ENCODE results near the gene C1orf185.
"Not testable (repeated sequence)": the region's sequence is repeated elsewhere in the genome, so short reads cannot be mapped to it uniquely, and the experiment has no call there.

C1orf185 gene

DNA sequence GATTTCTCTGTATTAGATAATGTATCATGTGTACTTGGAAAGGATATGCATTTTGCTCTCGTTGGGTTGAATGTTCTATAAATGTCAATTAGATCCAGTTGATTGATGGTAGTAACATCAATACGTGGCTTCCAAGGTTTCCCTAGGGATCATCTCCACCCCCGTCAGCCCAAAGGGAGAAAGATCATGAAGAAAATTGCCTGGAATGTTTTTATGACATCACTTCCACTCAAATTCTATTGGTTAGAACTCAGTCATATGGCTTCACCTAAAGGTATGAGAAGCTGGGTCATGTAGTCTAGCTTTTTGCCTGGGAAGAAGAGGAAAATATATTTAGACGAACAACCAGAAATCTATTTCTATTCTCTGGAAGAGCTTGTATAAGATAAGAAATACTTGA is at the start of gene C1orf185:
TSS of gene C1orf185 (plus strand) at position 253 of the 400 bp plus-strand sequence. CDS start at position 259, 6 bp downstream.
- no peak for DNase-seq

DNA sequence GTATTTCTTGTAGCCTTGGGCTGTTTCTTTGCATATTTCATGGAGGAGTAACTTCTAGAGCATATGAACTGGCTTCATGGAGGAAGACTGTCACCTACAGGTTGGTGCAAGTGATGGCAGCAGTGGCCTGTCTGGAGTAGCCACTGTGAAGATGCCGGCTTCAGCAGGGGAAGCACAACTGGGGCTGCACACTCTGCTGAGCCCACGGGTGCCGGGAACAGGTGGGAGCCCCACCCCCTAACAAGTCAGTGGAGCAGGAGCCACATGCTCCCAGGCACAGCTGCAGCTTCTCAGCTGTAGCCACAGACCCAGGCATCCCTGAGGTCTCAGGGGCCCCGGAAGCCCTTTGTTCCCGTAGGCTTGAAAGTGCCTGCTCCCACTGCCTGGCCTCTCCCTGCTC is 43.2 kb upstream of the C1orf185 start:
- DNase-seq: no peak

DNA sequence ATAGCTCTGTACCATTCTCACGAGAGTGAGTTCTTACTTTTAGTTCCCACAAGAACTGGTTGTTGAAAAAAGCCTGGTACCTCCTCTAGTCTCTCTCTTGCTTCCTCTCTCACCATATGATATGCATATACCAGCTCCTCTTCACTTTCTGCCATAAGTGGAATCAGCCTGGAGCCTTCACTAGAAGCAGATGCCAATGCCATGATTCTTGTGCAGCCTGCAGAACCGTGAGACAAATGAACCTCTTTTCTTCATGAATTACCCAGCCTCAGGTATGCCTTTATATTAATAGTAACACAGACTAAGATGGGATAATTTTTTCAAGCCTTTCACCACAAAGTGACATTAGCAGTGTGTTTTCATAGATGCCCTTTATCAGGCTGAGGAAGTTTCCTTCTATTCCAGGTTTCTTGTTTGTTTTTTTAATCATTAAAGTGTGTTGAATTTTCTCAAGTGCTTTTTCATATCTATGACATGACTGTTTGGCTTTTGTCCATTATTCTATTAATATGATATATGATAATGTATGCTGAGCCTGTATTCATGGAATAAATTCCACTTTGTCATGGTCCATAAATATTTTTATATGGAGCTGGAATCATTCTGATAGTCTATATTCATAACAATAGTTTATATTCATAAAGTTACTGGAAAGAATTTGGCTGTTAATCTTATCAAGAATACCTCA is 40.7 kb upstream of the C1orf185 start:
- no peak for DNase-seq

DNA sequence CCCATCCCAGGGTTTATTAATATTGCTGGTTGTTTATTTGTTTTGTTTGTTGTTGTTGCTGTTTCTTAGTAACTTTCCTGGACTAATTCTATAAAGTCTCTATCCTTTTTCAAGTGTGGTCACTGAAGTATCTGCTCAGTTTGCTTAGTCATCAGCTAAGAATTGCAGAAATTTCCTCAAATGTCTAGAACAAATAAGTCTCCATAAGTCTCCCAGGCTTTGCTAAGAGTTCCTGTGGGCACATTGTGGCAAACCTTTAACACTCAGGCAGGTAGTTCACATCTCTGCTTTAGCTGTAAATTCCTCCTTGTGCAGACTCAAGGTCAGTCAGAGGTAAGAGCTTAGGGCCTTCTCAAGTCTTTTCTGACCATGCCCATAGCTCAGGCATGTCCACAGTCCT is 38.9 kb upstream of the C1orf185 start:
- no peak for DNase-seq

DNA sequence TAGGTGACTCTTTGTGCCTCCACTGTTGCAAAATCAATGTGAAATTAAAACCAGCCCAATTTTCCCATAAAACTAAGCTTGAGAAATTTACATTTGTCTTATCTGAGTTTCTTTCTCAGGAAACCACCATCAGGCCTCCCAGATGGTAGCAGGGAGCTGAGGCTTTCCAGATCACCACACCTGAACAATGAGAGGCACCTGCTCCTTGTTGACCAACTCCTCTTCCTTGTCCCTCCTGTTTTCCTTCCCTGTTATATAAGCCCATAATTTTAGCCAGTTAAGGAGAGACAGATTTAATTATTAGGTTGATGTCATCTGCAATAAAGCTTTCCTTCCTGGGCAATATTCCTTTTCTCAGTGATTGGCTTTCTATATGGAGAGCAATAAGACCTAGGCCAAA is 32.0 kb upstream of the C1orf185 start:
- no peak for DNase-seq

DNA sequence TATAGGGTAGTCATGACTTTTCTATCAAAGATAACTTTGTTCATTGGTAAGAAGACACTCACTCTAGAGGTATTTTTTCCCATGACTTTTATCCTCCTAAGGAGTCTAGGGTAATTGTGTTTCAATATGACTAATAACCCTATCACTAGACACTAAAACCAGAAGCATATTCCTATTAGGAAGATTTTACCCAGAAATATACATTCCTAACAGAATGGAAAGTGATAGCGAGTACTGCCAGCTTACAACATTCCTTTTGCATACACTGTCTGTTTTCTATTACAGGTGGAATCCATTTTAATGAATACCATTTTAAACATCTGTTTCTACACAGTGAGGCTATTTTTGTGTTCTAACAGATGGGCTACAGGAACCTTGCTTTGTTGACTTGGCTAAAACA is 31.4 kb upstream of the C1orf185 start:
- DNase-seq: no peak

DNA sequence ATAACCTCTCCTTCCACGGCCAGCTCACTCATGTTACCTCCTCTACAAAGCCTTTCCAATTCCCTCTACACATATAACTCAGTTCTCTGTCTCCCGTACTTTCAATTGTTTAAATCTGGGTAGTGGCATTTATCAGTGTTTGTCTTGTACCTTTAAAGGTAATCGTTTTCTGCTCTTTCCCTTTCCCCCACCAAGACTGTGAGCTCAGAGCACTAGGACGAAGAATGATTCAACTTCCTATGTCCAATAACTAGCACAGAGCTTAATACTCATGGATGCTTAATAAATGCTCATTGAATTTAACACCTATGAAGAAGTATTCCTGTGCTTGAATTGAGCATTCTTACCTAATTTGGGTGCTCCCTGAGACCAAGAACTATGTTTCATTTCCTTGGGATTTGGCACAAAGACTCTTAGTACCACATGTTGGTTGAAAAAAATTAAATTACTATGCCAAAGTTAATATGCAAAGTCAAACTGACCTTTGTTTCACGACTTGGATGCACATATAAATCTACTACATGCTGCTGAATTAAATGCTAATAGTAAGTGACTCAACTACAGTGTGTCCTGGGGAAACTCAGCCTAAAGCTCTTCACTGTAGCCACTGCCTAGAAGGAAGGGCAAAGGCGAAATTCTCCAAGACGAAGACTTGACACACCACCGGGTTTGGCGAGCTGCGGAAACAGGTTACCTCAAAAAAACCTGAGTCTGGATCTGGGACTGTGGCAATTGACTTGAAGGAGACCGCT is 30.6 kb upstream of the C1orf185 start:
- no peak for DNase-seq

DNA sequence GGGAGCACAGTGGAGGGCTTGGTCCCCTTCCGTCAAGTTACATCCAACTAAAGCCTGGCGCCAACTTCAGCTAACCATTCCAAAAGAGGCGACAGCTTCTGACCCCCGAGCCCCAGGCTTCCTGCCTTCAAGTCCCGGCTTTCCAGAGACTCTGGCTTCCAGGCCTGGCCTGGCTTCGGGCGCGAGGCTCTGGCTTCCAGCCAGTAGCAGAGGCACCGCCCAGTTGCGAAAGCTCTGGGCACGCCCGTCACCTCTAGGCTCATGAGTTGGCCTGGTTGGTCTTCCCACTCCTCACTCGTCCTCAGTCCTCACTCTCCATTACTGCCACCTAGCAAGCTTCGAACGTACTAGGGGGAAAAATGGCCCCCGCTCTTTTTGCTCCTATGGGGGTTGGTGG is 30.0 kb upstream of the C1orf185 start:
- DNase-seq: no peak

DNA sequence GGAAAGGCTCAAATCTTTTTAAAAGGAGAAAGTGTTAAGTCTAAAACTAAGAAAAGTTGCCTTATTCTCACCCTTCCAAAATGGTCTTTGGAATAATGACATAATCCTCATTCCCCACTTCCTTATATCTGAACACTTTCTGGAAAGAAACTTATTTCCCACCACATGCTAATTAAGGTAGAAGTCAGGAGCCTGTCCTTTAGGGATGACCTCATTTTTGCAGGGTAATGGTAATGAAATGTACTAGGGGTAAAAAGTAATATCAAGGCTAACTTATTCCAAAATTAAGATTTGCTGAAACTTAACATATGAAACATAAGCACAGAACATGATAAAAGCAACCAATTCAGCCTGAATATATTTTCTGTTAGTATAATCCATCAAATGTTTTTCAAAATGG is 29.4 kb upstream of the C1orf185 start:
- DNase-seq: no peak

DNA sequence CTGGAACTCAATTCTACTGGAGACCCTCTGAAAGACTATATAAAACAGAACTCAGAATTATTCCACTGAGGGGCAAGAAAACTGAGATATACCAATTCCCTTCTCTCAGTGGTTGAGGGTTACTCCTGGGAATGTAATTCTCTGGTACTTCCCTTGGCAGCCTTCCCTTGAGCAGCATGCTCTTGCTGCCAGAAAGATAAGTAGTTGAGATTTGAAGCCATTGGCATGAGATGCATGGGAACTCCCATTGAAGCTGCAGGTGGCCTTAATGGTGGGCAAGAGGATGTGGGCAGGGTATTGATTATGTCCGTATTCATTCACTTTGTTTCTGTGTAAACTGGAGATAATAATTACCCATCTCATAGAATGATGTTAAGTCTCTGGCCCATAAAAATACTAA is 28.6 kb upstream of the C1orf185 start:
- no peak for DNase-seq

DNA sequence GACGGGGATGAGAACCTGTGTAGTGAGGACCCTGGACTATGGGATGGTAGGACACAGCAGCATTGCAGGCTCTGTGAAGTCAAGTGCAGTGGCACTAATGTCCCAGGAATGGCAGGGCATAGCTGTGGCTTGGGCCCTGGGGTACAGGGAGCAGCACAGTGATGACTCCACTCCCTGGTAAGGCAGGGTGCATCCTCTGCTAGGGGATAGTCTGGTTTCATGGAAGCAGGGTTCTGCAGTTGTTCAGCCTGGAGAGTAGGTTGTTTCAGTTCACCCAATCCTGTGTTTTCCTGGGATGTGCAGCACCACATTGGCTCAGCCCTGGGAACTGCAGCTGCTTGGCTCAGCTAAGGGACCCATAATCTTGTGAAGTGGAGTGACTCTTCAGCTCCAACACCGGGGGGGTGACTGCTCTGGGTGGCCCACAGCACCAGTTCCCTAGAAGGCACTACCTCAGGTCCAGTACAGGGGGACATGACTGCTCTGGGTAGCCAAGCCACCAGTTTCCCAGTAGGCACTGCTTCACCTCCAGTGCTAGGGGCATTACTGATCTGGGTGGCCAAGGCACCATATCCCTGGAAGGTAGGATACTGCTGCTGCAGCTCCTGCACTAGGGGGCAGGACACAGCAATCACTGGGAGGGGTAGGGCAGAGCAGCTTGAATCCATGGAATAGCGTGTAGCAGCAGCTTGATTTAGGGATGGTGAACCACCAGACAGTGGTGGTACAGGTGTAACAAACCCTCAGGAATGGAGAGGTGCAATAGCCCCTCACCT is 15.3 kb upstream of the C1orf185 start:
- no peak for DNase-seq

DNA sequence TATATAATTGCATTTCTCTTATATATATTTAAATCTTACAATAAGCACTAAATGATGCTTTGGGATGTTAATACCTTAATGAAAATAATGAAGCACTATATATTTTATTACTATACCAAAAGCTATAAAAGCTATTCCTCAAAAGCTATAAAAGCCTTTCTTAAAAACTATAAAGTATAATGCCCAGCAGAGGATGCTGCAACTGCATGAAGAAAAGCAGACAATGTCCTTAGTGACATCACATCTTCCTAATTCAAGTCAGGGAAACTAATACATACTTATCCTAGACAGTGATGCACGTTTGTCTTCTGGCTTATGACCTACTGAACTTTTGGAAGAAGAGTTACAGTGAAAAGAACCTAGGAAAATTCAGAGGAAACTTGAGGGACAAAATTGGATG is 13.6 kb upstream of the C1orf185 start:
- no peak for DNase-seq

DNA sequence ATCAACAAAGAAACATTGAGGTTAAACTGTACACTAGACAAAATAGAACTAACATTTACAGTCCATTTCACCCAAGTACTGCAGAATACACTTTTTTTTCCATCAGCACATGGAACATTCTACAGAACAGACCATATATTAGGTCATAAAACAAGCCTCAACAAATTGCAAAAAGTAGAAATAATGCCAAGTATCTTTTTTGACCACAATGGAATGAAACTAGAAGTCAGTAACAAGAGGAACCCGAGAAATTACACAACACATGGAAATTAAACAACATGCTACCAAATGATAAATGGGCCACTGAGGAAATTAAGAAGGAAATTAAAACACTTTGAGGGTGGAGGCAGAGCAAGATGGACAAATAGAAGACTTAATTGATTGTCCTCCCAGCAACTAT is 8.4 kb upstream of the C1orf185 start:
- no peak for DNase-seq

DNA sequence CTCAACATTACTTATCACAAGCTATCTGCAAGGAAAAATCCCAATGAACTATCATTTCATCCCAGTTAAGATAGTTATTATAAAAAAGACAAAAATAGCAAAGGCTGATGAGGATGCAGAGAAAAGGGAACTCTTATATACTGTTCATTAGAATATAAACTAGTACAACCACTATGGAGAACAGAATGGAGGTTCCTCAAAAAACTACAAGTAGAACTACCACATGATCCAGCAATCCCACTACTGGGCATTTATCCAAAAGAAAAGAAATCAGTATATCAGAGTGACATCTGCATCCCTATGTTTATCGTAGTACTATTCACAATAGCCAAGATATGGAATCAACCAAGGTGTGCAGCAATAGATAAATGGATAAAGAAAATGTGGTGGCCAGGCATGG is 4.9 kb upstream of the C1orf185 start:
- no peak for DNase-seq

DNA sequence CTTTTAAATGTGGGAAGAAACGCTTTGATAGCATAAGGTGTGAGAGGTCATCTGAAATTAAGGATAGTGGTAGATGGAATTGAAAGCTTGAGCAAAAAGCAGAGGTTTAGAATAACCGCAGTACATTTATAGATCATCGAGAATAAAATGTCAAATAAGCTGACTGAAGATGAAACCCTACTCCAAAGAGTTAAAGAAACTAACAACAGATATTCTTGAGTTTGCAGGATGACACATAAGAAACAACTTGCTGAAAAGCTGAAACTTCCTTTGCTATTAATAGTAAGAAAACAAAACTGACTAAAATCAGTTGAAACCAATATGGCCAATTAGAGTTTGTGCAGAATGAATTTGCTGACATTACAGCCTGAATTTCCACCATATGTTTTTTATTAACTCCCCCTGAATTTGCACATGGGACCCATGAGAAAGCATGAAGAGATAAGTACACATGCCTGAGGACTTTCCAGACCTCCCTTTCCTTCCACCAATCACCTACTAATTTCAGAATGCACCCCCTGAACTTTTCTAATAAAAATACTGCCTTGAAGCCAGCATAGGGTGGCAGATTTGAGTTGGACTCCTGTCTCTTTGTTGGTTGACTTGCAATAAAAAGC is 1.7 kb upstream of the C1orf185 start:
- no peak for DNase-seq

DNA sequence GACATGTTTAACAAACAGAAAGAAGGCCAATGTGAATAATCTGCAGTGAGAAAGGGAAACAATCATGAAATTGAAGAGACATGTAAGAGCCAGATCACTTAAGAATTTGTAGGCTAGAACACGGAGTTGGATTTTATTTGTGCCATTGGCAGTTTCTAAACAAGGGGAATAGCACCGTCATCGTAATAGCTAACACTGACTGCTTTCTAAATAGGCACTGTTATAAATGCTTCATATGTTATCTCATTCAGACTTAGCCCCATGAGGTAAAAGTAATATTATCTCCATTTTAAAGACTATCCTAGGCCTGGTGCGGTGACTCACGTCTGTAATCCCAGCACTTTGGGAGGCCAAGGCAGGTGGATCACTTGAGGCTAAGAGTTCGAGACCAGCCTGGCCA is 12.1 kb downstream of the C1orf185 start:
- no peak for DNase-seq

DNA sequence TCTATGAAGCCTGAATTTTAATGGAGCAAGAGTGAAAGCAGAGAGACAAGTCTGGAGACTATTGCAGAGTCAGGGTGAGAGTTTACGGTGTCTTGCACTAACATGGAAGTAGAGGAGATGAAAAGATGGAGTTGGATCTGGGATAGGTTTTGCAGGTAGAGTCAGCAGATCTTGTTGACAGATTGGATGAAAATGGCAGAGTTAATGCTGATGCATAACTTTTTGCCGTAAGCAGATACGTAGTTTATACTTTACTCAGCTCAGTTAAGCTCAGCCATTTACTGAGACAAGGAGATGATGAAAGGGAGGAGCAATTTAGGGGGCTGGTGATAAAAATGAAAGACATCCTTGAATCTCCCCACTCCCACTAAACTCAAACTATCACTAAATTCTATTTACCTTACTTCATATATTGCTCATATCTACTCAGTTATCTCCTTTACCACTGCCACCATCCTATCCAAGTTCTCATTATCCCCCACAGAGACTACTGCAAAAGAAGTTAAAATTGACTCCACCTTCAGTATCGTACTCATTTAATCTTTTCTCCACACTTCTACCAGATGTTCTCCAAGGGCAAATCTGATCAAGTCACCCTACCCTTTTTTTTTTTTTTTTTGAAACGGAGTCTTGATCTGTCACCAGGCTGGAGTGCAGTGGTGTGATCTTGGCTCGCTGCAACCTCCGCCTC is 13.8 kb downstream of the C1orf185 start:
- no peak for DNase-seq

DNA sequence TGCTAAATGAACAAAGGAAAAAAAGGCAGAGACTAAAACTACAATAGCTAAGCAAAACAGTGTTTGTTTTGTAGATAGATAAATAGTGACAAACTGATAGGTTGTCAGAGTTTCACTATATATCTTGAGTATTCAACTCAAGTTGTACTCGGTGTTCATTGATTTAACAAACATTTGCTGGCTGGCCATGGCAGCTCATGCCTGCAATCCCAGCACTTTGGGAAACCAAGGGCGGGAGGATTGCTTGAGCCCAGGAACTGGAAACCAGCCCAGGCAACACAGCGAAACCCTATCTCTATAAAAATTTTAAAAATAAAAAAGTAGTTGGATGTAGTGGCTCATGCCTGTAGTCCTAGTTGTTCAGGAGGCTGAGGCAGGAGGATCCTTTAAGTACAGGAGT is 17.3 kb downstream of the C1orf185 start:
- DNase-seq: no peak

DNA sequence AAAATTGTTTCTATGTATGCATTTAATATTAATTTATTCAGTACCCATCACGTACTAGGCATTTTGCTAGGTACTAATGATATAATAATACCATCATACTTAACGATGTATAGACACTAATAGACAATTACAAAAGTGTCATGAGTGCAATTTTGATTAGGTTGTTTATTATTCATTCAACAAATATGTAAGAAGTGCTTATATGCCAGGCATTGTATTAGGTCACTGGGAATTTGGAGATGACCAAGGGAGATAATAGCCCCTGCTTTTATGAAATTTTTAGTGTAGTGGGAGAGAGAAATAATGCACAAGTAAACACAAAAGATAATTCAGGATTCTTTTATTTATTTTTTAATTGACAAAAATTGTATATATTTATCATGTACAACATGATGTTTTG is 18.6 kb downstream of the C1orf185 start:
- DNase-seq: no peak

DNA sequence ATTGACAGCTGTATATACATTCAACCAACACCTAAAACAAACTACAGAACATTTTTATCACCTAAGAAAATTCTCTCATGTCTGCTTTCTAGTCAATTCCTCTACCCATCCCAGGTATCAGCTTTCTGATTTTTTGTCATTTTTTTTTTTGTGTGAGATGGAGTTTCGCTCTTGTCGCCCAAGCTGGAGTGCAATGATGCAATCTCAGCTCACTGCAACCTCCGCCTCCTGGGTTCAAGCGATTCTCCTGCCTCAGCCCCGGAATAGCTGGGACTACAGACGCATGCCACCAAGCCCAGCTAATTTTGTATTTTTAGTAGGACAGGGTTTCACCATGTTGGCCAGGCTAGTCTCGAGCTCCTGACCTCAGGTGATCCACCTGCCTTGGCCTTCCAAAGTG is 25.1 kb downstream of the C1orf185 start:
- DNase-seq: not testable (repeated sequence)

DNA sequence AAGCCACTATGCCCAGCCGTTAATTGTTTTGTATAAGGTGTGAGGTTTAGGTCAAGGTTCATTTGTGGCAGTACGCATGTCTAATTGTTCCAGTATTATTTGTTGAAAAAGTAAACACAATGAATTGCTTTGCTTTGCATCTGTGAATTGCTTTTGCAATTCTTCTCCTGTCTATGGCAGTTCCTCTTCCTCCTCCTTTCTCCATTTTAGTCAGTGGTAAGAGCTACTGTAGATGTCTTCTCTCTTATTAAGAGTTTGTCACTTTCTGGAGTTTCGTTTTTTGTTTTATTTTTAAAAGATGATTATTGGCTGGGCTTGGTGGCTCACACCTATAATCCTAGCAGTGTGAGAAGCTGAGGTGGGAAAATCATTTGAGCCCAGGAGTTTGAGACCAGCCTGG is 29.2 kb downstream of the C1orf185 start:
- DNase-seq: no peak

DNA sequence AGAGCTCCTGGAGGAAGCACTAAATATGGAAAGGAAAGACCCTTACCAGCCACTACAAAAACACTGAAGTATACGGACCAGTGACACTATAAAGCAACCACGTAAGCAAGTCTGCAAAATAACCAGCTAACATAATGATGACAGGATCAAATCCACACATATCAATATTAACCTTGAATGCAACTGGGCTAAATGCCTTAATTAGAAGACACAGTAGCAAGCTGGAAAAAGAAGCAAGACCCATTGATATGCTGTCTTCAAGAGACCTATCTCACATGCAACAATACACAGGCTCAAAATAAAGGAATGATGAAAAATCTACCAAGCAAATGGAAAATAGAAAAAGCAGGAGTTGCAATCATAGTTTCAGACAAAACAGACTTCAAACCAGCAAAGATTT is 31.0 kb downstream of the C1orf185 start:
- DNase-seq: no peak

DNA sequence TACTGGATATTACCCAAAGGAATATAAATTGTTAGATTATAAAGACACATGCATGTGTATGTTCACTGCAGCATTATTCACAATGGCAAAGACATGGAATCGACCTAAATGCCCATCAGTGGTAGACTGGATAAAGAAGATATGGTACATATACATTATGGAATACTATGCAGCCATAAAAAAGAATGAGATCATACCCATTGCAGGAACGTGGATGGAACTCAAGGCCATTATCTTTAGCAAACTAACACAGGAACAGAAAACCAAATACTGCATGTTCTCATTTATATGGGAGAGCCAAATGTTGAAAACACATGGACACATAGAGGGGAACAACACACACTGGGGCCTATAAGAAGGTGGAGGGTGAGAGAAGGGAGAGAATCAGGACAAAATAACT is 35.7 kb downstream of the C1orf185 start:
- DNase-seq: not testable (repeated sequence)

Measured in hippocampal formation (tissue), 2 donors.